ENCODE measurements around the gene TNK2.
A peak's percentile ranks its signal among the peaks of the same experiment; 100 is the strongest.
"Not testable (repeated sequence)": the region's sequence is repeated elsewhere in the genome, so short reads cannot be mapped to it uniquely, and the experiment has no call there.

The TNK2 gene

DNA sequence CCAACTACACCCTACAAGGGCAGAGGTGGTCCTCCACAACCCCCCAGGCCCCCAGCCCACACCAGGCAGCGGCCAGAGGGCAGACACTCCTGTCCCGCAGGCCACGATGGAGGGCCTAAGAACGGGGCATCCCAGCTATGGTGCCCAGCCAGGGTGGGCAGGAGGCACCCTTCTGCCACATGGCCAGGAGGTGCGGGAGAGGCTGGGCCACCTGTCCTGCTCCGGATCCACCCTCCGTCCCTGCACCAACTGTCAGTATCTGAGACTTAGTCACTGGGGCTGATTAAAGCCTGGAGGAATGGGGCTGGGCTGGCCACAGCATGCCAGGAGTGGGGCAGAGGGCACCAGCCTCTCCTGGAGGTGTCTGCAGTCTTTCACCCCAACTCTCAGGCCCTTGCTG, 37.9 kb downstream of the TNK2 start:
- Mint-ChIP-seq H3K9me3 (no peaks in the 10 kb centered on the region), H3K27ac (no peak overlapping the region), H3K4me1 (peaks cover 1% of the 10 kb centered on the region), H3K4me3 (no peak overlapping the region), H3K36me3 (peaks cover 9% of the 10 kb centered on the region), H3K27me3 (no peaks in the 10 kb centered on the region)
- ATAC-seq (ENCODE audit: low read depth) (no peak), DNase-seq (ENCODE audit: low spot score in 2 of 2) (no peak)

DNA sequence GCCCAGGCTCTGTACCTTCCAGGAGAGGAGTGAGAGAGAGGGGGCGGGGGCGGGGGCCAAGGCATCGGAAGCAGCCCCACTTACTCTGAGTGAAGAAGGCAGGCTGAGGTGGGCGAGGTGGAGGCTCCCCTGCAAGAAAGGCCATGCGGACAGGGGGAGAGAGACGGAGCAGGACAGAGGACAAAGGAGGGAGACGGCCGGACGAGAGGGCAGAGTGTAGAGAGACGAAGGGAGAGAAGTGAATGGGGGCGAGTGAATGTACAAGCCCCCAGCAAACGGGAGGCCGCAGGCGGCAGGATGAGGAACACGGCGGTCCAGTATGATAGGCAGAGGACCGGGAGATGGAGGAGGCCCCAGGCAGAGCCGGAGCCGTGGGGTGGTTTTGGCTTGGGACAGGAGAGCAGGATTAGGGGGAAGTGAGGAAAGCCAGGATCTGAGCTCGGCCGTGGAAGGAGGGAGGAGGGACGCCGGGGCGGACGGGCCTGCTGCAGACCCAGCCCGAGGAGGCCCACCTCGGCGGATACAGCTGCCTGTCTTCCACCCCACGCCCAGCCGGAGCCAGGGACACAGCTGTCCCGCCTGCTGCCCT, 38.8 kb downstream of the TNK2 start:
- ATAC-seq (ENCODE audit: low read depth) (no peak), DNase-seq (ENCODE audit: low spot score in 2 of 2) (no peak)
- H3K4me3 Mint-ChIP-seq: no peak overlapping the region
- peak overlapping the region; percentile 73 for H3K27ac Mint-ChIP-seq
- H3K27me3 Mint-ChIP-seq: no peaks in the 10 kb centered on the region
- peaks cover 9% of the 10 kb centered on the region for H3K36me3 Mint-ChIP-seq
- H3K9me3 Mint-ChIP-seq: no peaks in the 10 kb centered on the region
- peaks cover 7% of the 10 kb centered on the region for H3K4me1 Mint-ChIP-seq

DNA sequence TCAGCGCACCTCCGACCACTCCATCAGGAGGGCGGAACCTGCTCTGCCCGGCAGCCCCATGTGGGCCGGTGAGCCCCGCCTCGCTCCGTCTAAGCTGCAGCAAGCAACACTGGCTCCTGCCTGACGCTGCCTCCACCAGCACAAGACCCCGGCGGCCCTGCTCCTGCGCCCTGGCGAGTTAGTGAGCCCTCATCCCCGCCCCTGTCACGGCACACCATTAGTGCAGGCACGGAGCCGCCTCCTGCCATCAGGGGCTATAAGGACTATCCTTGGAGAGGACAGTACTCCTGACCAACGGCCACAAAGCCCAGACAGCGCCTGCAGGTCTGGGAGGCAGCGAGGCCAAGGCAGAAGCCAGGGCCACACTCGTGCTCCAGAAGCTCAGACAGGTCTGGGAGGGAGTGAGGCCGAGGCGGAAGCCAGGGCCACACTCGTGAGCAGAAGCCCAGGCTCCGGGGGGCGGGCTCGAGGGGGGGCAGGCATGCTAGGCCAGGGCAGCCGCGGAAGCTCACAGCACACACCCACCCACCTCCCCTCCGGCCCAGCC, 39.4 kb downstream of the TNK2 start:
- ATAC-seq (ENCODE audit: low read depth) (no peak), DNase-seq (ENCODE audit: low spot score in 2 of 2) (no peak)
- no peaks in the 10 kb centered on the region for H3K27me3 Mint-ChIP-seq
- peaks cover 10% of the 10 kb centered on the region for H3K4me1 Mint-ChIP-seq
- H3K27ac Mint-ChIP-seq: peak overlapping the region; percentile 73
- peaks cover 12% of the 10 kb centered on the region for H3K36me3 Mint-ChIP-seq
- H3K9me3 Mint-ChIP-seq: no peaks in the 10 kb centered on the region
- no peak overlapping the region for H3K4me3 Mint-ChIP-seq

DNA sequence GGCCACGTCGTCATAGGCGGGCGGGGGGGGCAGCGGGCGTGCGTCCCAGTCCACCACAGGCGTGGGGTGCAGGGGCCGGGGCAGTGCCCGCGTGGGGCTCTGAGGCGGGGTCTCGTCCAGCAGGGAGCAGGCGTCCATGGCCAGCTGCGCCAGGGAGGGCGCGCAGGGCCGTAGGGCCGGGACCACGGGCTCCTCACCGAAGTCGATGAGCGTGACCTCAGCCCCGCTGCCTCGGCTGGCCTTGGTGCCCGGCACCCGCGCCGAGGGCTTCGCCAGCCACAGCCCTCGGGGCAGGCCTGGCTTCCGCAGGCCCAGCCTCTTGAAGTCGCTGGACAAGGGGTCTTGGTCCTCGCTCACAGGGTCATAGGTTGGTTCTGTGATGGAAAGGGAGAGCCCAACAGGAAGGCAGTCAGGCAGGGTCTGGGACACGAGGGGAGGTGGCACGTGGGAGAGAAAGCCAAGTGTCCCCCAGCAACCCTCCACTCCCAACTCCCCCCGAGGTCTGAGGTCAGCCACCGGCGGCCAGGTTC, 40.0 kb downstream of the TNK2 start:
- no peaks in the 10 kb centered on the region for H3K27me3 Mint-ChIP-seq
- no peak overlapping the region for H3K27ac Mint-ChIP-seq
- H3K36me3 Mint-ChIP-seq: peaks cover 12% of the 10 kb centered on the region
- H3K4me3 Mint-ChIP-seq: no peak overlapping the region
- ATAC-seq (ENCODE audit: low read depth) (no peak), DNase-seq (ENCODE audit: low spot score in 2 of 2) (no peak)
- H3K9me3 Mint-ChIP-seq: no peaks in the 10 kb centered on the region
- peaks cover 10% of the 10 kb centered on the region for H3K4me1 Mint-ChIP-seq

DNA sequence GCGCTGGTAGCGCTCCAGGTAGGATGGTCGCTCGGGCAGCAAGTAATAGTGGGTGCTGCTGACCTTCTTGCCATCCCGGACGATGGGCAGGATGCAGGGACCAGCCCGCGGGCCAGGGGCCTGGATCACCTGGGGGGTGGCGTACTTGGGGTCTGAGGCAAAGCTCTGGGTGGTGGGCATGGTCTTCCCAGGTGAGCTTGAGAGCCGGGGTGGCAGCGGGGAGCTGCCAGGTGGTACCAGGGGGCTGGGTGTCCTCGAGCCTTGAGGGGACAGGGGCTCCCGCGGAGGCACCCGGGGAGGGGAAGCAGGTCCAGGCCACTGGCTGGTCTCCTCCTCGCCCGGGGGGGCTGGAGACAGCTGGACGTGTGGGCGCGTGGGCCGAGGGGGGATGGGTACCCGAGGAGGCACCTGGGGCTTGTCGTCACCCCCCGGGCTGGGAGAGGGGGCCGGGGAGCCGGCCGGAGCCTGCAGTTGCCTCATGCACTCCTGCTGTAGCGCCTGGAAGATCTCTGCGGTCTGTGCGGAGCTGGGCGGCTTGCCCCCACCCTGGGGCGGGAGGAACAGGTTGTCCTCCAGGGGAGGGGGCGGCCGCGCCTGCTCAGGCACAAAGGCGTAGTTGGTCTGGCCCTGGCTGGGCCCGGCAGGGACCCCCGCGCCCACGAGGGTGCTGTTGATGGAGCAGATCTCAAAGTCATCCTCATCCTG, 40.6 kb downstream of the TNK2 start:
- Mint-ChIP-seq H3K9me3 (no peaks in the 10 kb centered on the region), H3K27ac (no peak overlapping the region), H3K27me3 (no peaks in the 10 kb centered on the region), H3K36me3 (peaks cover 13% of the 10 kb centered on the region), H3K4me3 (no peak overlapping the region), H3K4me1 (peaks cover 10% of the 10 kb centered on the region)
- ATAC-seq (ENCODE audit: low read depth): no peak
- no peak for DNase-seq (ENCODE audit: low spot score in 2 of 2)

DNA sequence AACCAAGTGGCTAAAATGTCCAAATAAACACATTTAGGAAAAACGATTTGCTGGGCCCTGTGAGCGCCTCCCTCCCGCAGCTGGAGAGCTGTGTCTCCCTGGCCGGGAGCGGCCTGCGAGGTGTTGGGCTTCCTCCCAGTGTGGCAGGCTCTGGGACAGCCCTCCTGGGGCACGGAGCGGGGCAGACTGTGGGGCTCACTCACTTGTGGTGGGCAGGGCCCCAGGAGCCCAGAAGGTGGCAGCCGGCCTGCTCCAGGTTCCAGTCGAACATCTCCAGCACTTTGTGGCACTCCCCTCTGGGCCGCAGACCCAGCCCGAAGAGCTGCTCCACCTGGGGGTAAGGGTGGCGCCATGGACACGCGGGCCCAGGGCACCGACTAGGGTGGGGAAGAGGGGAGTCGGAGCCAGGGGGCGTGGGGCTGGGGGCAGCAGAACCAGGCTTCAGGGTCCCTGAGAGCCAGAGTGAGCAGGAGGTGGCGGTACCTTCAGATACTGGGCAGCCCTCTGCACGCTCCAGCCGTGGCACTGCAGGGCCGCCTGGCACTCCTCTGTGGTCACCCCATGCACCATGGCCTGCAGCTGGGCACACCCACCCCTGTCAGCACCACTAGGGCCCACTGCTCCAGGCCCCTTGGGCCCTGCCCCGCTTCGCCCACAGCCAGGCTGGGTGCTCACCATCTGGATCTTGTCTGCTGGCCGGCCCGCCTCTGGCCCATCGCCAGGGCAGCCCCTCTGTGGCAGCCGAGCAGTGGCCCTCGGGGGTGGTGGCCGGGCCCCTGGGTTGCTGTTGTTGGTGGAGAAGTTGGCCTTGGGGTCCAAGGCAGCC, 41.5 kb downstream of the TNK2 start:
- DNase-seq (ENCODE audit: low spot score in 2 of 2) (no peak), ATAC-seq (ENCODE audit: low read depth) (no peak)
- Mint-ChIP-seq H3K9me3 (no peaks in the 10 kb centered on the region), H3K27ac (no peak overlapping the region), H3K4me3 (no peak overlapping the region), H3K36me3 (peaks cover 13% of the 10 kb centered on the region), H3K4me1 (peaks cover 10% of the 10 kb centered on the region), H3K27me3 (no peaks in the 10 kb centered on the region)

DNA sequence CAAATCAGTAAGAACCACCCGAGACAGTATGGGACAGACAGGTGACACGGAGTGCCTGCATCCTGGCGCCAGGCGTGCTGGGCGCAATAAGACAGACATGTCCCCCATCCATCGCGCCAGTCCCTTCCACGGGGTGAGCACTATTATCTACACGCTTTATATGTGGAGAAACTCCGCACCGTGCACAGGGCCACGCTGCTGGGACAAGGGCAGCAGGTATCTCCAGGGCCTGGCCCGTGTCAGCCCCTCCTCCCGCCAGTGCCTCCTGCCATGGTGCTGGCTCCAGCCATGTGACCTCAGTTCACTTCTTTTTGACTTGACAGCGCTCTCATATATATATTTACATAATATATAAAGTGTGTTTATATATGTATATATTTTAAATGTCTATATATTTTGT, 42.6 kb downstream of the TNK2 start:
- H3K4me1 Mint-ChIP-seq: peaks cover 10% of the 10 kb centered on the region
- no peak overlapping the region for H3K27ac Mint-ChIP-seq
- H3K4me3 Mint-ChIP-seq: no peak overlapping the region
- H3K27me3 Mint-ChIP-seq: no peaks in the 10 kb centered on the region
- H3K9me3 Mint-ChIP-seq: no peaks in the 10 kb centered on the region
- H3K36me3 Mint-ChIP-seq: peaks cover 13% of the 10 kb centered on the region
- DNase-seq (ENCODE audit: low spot score in 2 of 2): no peak
- ATAC-seq (ENCODE audit: low read depth): no peak

DNA sequence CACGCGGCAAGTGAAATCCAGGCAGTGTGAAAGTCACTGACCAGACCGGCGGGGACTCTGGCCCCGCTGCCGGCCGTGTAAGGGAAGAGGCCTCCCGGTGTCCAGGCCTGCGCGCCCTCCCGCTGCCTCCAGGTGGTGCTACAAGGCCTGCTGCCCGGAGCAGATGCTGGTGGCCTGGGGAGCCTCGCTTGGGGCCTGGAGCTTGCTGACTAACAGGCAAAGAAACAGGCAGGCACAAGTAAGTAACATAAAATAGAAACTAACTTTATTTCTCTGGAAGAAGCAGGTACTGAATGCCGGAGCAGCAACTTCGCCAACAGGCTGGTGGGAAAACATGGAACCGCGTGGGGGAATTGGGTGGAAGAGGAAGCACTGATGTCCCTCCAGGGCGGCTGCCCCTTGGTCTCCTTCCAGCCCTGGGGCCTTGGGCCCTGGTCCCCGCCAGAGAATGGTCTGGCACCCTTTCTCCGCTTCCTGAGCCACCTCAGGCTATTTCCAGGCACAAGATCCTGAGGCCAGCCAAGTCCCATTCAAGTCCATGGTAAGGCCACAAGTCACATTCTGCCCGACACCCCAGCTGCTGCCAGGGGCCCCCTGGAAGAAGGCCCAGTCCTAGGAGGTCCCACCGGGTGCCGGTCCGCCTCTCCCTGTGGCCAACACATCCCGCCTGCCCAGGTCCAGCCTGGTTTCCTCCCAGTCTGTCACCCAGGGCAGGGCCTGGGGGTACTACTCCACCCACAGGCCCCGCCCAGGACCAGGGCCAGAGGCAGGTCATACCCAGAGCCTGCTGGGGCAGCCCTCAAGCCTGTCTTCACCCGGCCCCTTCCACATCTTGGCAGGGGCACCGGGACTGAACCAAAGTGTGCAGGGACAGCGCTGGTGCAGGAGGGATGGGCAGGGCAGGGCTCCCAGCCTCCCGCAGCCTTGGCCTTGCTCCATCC, 45.0 kb downstream of the TNK2 start:
- Mint-ChIP-seq H3K27me3 (no peaks in the 10 kb centered on the region), H3K36me3 (peaks cover 7% of the 10 kb centered on the region), H3K4me1 (peaks cover 14% of the 10 kb centered on the region), H3K4me3 (no peak overlapping the region), H3K9me3 (no peaks in the 10 kb centered on the region), H3K27ac (peak overlapping the region; percentile 39)
- peak; percentile 59 to 68 for DNase-seq (ENCODE audit: low spot score in 2 of 2)
- ATAC-seq (ENCODE audit: low read depth): peak; percentile 82

DNA sequence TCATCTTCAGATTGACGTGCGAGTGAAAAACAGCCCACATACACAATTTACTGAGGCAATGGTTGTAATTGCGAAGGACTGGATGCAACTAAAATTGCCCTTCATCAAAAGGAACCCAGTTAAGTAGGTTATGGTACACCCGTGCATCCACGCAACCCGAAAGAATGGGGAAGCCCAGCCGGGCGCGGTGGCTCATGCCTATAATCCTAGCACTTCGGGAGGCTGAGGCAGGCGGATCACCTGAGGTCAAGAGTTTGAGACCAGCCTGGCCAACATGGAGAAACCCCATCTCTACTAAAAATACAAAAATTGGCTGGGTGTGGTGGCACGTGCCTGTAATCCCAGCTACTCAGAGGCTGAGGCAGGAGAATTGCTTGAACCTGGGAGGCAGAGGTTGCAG, 46.0 kb downstream of the TNK2 start:
- H3K27me3 Mint-ChIP-seq; H3K27ac Mint-ChIP-seq; H3K36me3 Mint-ChIP-seq; DNase-seq (ENCODE audit: low spot score in 2 of 2); H3K4me3 Mint-ChIP-seq; ATAC-seq (ENCODE audit: low read depth); H3K9me3 Mint-ChIP-seq: not testable (repeated sequence)
- H3K4me1 Mint-ChIP-seq: peaks cover 14% of the 10 kb centered on the region

DNA sequence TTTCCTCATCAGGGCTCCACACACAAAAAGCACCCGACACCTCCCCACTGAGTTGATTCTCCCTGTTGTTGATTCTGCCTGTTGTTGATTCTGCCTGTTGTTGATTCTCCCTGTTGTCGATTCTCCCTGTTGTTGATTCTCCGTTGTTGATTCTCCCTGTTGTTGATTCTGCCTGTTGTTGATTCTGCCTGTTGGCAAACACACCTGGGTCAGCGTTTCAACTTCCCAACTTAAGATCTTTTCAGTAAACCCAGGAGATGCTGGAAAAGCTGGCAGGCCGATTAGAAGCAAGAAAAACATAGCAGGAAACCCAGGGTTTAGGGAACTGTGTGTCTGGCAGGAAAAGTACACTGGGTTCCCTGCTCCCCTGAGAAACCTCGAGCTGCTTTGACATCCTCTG, 47.9 kb downstream of the TNK2 start:
- H3K9me3 Mint-ChIP-seq: no peaks in the 10 kb centered on the region
- no peak overlapping the region for H3K4me3 Mint-ChIP-seq
- DNase-seq (ENCODE audit: low spot score in 2 of 2) (no peak), ATAC-seq (ENCODE audit: low read depth) (no peak)
- peak overlapping the region; percentile 85 for H3K27ac Mint-ChIP-seq
- H3K36me3 Mint-ChIP-seq: peaks cover 4% of the 10 kb centered on the region
- H3K4me1 Mint-ChIP-seq: peaks cover 13% of the 10 kb centered on the region
- H3K27me3 Mint-ChIP-seq: no peaks in the 10 kb centered on the region

DNA sequence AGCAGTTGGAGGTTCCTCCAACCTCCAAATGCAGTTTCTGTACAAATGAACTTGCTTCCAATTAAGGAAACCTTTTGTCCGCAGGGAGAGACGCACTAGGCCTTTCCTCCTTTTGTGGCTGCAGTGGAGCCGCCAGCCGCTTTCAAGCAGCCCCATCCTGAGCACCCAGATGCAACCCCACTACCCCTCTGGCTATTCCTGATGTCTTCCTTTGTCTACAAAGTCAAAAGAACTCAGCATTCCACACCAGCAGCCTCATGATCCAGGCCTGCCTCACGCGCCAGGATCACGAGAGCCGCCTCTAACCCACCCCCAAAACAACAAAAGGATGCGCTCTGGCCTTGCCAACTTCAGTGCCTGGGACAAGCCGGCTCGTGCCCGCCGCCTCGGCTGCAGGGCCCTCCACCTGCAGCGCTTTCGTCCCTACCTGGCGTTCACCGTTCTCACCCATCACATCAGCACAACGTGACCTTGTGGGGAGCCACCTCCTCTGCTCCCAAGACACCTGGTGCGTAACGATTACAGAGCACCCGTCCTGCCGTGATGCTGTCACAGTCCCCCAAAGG, 48.4 kb downstream of the TNK2 start:
- H3K27ac Mint-ChIP-seq: peak overlapping the region; percentile 85
- H3K4me3 Mint-ChIP-seq: no peak overlapping the region
- peaks cover 4% of the 10 kb centered on the region for H3K36me3 Mint-ChIP-seq
- no peaks in the 10 kb centered on the region for H3K27me3 Mint-ChIP-seq
- DNase-seq (ENCODE audit: low spot score in 2 of 2): no peak
- no peak for ATAC-seq (ENCODE audit: low read depth)
- H3K4me1 Mint-ChIP-seq: peaks cover 11% of the 10 kb centered on the region
- no peaks in the 10 kb centered on the region for H3K9me3 Mint-ChIP-seq

DNA sequence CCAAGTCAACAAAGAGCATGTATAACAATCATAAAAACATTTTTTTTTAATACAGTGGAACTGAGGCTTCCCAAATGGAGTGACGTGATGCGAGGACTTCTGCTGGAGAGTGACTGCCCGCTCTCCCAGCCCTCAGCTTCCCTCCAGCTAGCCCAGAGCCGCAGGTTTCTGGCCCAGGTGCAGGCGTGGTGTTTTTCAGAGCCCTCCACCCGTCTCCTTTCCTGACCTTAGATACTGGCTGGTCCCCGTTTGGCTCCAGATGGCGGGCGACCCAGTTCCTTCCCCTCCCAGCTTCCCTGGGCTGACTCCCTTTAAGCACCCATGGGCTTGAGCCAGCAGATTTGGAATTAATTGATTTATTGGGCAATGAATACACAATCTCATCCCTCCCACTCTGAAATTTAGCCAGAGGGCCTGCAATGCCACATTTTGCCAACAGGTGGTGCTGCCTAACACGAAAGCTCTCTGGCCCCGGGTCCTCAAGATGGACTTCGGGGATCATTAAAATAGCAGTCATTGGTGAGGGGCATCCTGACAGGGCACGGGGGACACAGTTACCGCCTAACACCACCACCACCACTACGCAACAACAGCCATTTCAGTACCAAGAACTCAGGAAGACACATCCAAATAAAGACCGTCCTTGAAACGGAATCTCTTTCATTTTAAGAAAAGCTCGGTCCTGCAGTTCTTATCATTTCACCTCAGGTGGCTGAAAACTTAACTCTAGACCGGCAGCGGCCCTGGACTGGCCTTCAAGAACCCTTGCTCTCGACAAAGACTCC, 49.1 kb downstream of the TNK2 start:
- Mint-ChIP-seq H3K36me3 (peaks cover 2% of the 10 kb centered on the region), H3K9me3 (no peaks in the 10 kb centered on the region), H3K4me3 (peak overlapping the region; percentile 69), H3K4me1 (peaks cover 5% of the 10 kb centered on the region), H3K27me3 (no peaks in the 10 kb centered on the region), H3K27ac (no peak overlapping the region)
- ATAC-seq (ENCODE audit: low read depth) (peak; percentile 68), DNase-seq (ENCODE audit: low spot score in 2 of 2) (peak; percentile 75 to 87)
